HCEC 1CT (cell line): ENCODE results near the gene LUZP4.
"Not testable (repeated sequence)": the region's sequence is repeated elsewhere in the genome, so short reads cannot be mapped to it uniquely, and the experiment has no call there.

Experiments
- DNase-seq: peaks from one replicate; pipeline ENCODE4 v3.0.0-alpha.2; 2017

The LUZP4 gene

GRCh38 chrX:115339441-115340025, 50.0 kb downstream of the LUZP4 start:
- no peak for DNase-seq

GRCh38 chrX:115341421-115341820, 51.9 kb downstream of the LUZP4 start:
- DNase-seq = no peak

GRCh38 chrX:115344885-115345614, 55.5 kb downstream of the LUZP4 start:
- DNase-seq = peak; percentile 90

GRCh38 chrX:115345615-115346014, 56.1 kb downstream of the LUZP4 start:
- no peak for DNase-seq

GRCh38 chrX:115346738-115347137, 57.2 kb downstream of the LUZP4 start:
- DNase-seq = not testable (repeated sequence)

GRCh38 chrX:115348446-115349225, 59.1 kb downstream of the LUZP4 start:
- no peak for DNase-seq

GRCh38 chrX:115350711-115351381, 61.3 kb downstream of the LUZP4 start:
- no peak for DNase-seq

GRCh38 chrX:115356369-115356768, 66.9 kb downstream of the LUZP4 start:
- no peak for DNase-seq
